ENCODE results near the gene SORCS2. TPM values are rescaled to one million over a fixed set of nuclear protein-coding genes. Genes with fewer than 3 reads are reported as not detected.

The SORCS2 gene
- total and polyA plus RNA-seq, 2 of the 4 experiments (the other 2 are of a cell fraction): 0.36 to 0.62 TPM

DNA sequence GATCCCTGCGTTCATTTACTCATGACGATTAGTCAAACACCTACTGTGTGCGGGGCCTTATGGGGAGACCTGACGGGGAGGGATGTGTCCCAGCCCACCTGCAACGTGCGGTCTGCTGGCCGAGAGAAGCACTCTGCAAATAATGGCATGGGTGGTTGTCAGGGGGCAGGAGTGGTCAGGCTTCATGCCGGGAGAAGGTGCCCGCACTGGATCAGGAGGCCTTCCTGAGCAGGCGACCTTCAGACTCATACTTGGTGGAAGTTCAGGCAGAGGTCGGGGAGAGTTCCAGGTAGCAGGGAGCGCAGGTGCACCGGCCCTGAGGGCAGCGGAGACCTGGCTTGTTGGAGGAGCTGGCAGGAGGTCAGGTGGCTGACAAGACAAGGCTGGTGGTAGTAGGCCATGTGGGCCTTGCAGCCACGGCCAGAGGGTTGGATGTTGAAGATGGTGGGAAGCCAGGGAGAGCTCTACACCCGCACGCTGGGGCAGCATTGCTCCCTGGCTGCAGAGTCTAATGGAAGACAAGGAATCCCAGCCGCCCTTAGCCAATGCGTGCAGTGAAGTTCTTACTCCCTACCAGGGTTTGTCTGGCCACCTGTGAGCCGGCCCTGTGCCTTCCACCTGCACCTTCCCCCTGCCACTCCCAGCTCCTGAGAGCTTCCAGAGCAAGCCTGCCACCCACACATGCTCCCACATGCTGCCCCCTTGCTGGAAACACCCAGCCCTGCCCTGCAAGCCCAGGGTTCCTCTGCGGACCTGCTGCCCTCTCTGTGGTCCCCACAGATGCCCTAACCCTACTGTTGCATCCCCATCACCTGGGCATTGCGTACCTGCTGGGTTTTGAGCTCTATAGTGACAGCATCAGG, 145.1 kb downstream of the SORCS2 start:
- Histone ChIP-seq H3K9me3 (ENCODE audit: control insufficient read depth, insufficient read depth, low read length) (0 out of 2 replicates have a peak, but pooled peaks cover 6% of the 10 kb centered on the region), H3K14ac (replicated peaks; ENCODE audit: low read depth, low read length) (no peak overlapping the region), H2AK9ac (replicated peaks; ENCODE audit: low read depth, low read length, poor library complexity) (no peak overlapping the region), H2BK120ac (ENCODE audit: low read depth, low read length) (no peak overlapping the region), H3K27me3 (ENCODE audit: control insufficient read depth, insufficient read depth, low read length) (peaks cover 4% of the 10 kb centered on the region; the same call in 1 of the 2 replicates), H3K27ac (ENCODE audit: insufficient read depth, low read length) (no peak overlapping the region), H3K56ac (ENCODE audit: extremely low read depth, insufficient read depth, low read length) (no peak overlapping the region), H3K23ac (ENCODE audit: low read depth, low read length) (no peak overlapping the region), H2AK5ac (ENCODE audit: low read depth, low read length) (no peak overlapping the region), H3K4me1 (ENCODE audit: control insufficient read depth, insufficient read depth, low read length) (no peaks in the 10 kb centered on the region), H3K4ac (ENCODE audit: low read depth, low read length) (no peak overlapping the region), H2BK5ac (ENCODE audit: low read depth, low read length, poor library complexity, severe bottlenecking) (no peak overlapping the region), H3K36me3 (ENCODE audit: control insufficient read depth, insufficient read depth, low read length) (no peaks in the 10 kb centered on the region), H3K18ac (ENCODE audit: low read depth, low read length) (no peak overlapping the region), H4K91ac (ENCODE audit: insufficient read depth, low read depth, low read length) (no peak overlapping the region), H4K5ac (ENCODE audit: low read depth, low read length) (no peak overlapping the region), H3K9me1 (ENCODE audit: insufficient read depth, low read length) (no peaks in the 10 kb centered on the region), H2AFZ (replicated peaks; ENCODE audit: low read length, poor library complexity) (no peak overlapping the region), H2BK20ac (ENCODE audit: low read depth, low read length) (no peak overlapping the region), H3K79me1 (ENCODE audit: low read depth in 1 of 2, low read length in 2 of 2) (no peaks in the 10 kb centered on the region), H3K4me2 (ENCODE audit: low read depth, low read length) (no peak overlapping the region), H3K9ac (ENCODE audit: low read depth, low read length) (no peak overlapping the region), H3K4me3 (ENCODE audit: insufficient read depth, low read depth, low read length) (no peak overlapping the region), H4K8ac (ENCODE audit: low read depth in 2 of 2, low read length in 2 of 2) (no peak overlapping the region), H2BK15ac (ENCODE audit: low read depth, low read length) (no peak overlapping the region), H4K20me1 (ENCODE audit: insufficient read depth, low read length) (no peaks in the 10 kb centered on the region)
- ChIA-PET CTCF (no interaction called here), POLR2A (ENCODE audit: unreplicated experiment) (no interaction called here)
- 28% methylated on average over 2 of the region's 22 CpGs; no CpG with 5 or more reads in 1 of the 2 experiments for WGBS, 2 experiments (ENCODE audit: extremely low coverage in 2 of 2, insufficient read length in 1 of 2)
- dilution Hi-C loops (cut with HindIII; ENCODE audit: low sequenced_read_pairs, unreplicated experiment): no loop called here
- in situ Hi-C loops (cut with MboI; ENCODE audit: low sequenced_read_pairs): no loop called here
- TF ChIP-seq MXI1 (IDR thresholded peaks at IDR 0.05; ENCODE audit: borderline replicate concordance, low read depth, low read length) (no peak), NFE2L2 (IDR thresholded peaks at IDR 0.05; ENCODE audit: low read depth, low read length) (no peak)
- no TSS peak for BruUV-seq (replicated peaks)
- DNase-seq (no peak), ATAC-seq (ENCODE audit: low read depth) (no peak)
- intact Hi-C loops (cut with micrococcal nuclease): no loop called here
